WTC11 (cell line): ENCODE results near the gene WNT1. TPM values are rescaled to one million over a fixed set of nuclear protein-coding genes. Genes with fewer than 3 reads are reported as not detected.

ENCODE experiments used
- ATAC-seq: fragments of 200-7000 bp; cut with Tn5 transposase; 2 replicates; pipeline ENCODE4 v1.10.0; 2021; ENCODE audit warnings: mild to moderate bottlenecking, moderate library complexity
- CTCF ChIA-PET: fragments of 300-600 bp; sonication (Branson Sonifier 250); formaldehyde crosslinking; loops from one replicate; lab custom pipeline; 2021; ENCODE audit warnings: antibody characterized with exemption; lab: Charles Lee
- POLR2A ChIA-PET: fragments of 350-600 bp; sonication (Branson Sonifier 250); formaldehyde crosslinking; loops from one replicate; lab custom pipeline; 2021; ENCODE audit warnings: antibody characterized with exemption; lab: Charles Lee
- DNase-seq: peaks from one replicate; pipeline ENCODE4 v3.0.0; 2021; ENCODE audit warnings: low spot score
- H3K27ac Mint-ChIP-seq: 2 replicates; pipeline ENCODE4 v1.8.0; 2021; ENCODE audit warnings: mixed read lengths
- H3K27me3 Mint-ChIP-seq: 2 replicates; pipeline ENCODE4 v1.8.0; 2021; ENCODE audit warnings: low read depth, mild to moderate bottlenecking, moderate library complexity, mixed read lengths
- H3K36me3 Mint-ChIP-seq: 2 replicates; pipeline ENCODE4 v1.8.0; 2021; ENCODE audit warnings: mixed read lengths
- H3K4me1 Mint-ChIP-seq: 2 replicates; pipeline ENCODE4 v1.8.0; 2022; ENCODE audit warnings: mixed read lengths
- H3K4me3 Mint-ChIP-seq: 2 replicates; pipeline ENCODE4 v1.8.0; 2021; ENCODE audit warnings: mild to moderate bottlenecking, moderate library complexity, mixed read lengths
- H3K9me3 Mint-ChIP-seq: 2 replicates; pipeline ENCODE4 v1.8.0; 2021; ENCODE audit warnings: mixed read lengths
- ETV6 ChIP-seq: sonication (generic); formaldehyde crosslinking; IDR thresholded peaks from 2 replicates; pipeline ENCODE4 v1.8.1; 2022; ENCODE audit warnings: mild to moderate bottlenecking, missing genetic modification reagents
- FOXP1 ChIP-seq: sonication (generic); formaldehyde crosslinking; IDR thresholded peaks from 2 replicates; pipeline ENCODE4 v1.8.0; 2022; ENCODE audit warnings: missing genetic modification reagents, mild to moderate bottlenecking, moderate library complexity, borderline replicate concordance
- GRHL2 ChIP-seq: fragments of 250-450 bp; sonication (Bioruptor Pico); IDR thresholded peaks from 2 replicates; pipeline ENCODE4 v1.8.0; 2022; ENCODE audit warnings: mild to moderate bottlenecking, moderate library complexity; ENCODE audit not compliant: insufficient replicate concordance, severe bottlenecking
- JUN ChIP-seq: sonication (generic); formaldehyde crosslinking; IDR thresholded peaks from 2 replicates; pipeline ENCODE4 v1.8.0; 2023; ENCODE audit warnings: mild to moderate bottlenecking, missing genetic modification reagents
- MYBL2 ChIP-seq: sonication (generic); formaldehyde crosslinking; IDR thresholded peaks from 2 replicates; pipeline ENCODE4 v1.8.1; 2023; ENCODE audit warnings: mild to moderate bottlenecking, moderate library complexity, missing genetic modification reagents
- NFE2L1 ChIP-seq: sonication (generic); formaldehyde crosslinking; IDR thresholded peaks from 2 replicates; pipeline ENCODE4 v1.8.1; 2023; ENCODE audit warnings: missing genetic modification reagents
- NR1H2 ChIP-seq: sonication (generic); formaldehyde crosslinking; IDR thresholded peaks from 2 replicates; pipeline ENCODE4 v1.9.0; 2021; ENCODE audit warnings: mild to moderate bottlenecking, moderate library complexity, missing genetic modification reagents
- NR2C2 ChIP-seq: sonication (generic); formaldehyde crosslinking; IDR thresholded peaks from 2 replicates; pipeline ENCODE4 v1.8.0; 2022; ENCODE audit warnings: mild to moderate bottlenecking, missing genetic modification reagents
- RELA ChIP-seq: sonication (generic); formaldehyde crosslinking; IDR thresholded peaks from 2 replicates; pipeline ENCODE4 v1.8.1; 2022; ENCODE audit warnings: missing genetic modification reagents, mild to moderate bottlenecking, borderline replicate concordance
- RORB ChIP-seq: fragments of 250-450 bp; sonication (Bioruptor Pico); IDR thresholded peaks from 2 replicates; pipeline ENCODE4 v1.9.0; 2021; ENCODE audit warnings: mild to moderate bottlenecking
- SMAD3 ChIP-seq: sonication (generic); formaldehyde crosslinking; IDR thresholded peaks from 2 replicates; pipeline ENCODE4 v1.8.0; 2022; ENCODE audit warnings: missing genetic modification reagents, mild to moderate bottlenecking, borderline replicate concordance
- TEAD1 ChIP-seq: sonication (generic); formaldehyde crosslinking; IDR thresholded peaks from 2 replicates; pipeline ENCODE4 v1.8.0; 2022; ENCODE audit warnings: mild to moderate bottlenecking, missing genetic modification reagents
- TEAD4 ChIP-seq: sonication (generic); formaldehyde crosslinking; IDR thresholded peaks from 2 replicates; pipeline ENCODE4 v1.8.0; 2022; ENCODE audit warnings: mild to moderate bottlenecking, missing genetic modification reagents
- ZNF121 ChIP-seq: sonication (generic); formaldehyde crosslinking; IDR thresholded peaks from 2 replicates; pipeline ENCODE4 v1.8.0; 2023; ENCODE audit warnings: missing genetic modification reagents
- ZNF416 ChIP-seq: fragments of 250-450 bp; sonication (Bioruptor Pico); IDR thresholded peaks from 2 replicates; pipeline ENCODE4 v1.9.0; 2021; ENCODE audit warnings: mild to moderate bottlenecking, inconsistent platforms
- ZNF423 ChIP-seq: fragments of 250-450 bp; sonication (Bioruptor Pico); IDR thresholded peaks from 2 replicates; pipeline ENCODE4 v2.1.2; 2022; ENCODE audit warnings: mild to moderate bottlenecking, moderate library complexity
- total RNA-seq: library from RNA; stranded (reverse); gene quantifications from 3 replicates; pipeline ENCODE4 v1.2.3, GENCODE V29; 2021
- TF ChIP-seq, protein P1 (sequence below): fragments of 250-450 bp; sonication (Bioruptor Pico); IDR thresholded peaks from 2 replicates; pipeline ENCODE4 v2.1.2; 2022; ENCODE audit warnings: mild to moderate bottlenecking, moderate library complexity
- TF ChIP-seq, protein P2 (sequence below): sonication (generic); formaldehyde crosslinking; IDR thresholded peaks from 2 replicates; pipeline ENCODE4 v1.8.1; 2022; ENCODE audit warnings: low read depth, missing genetic modification reagents, borderline replicate concordance
- TF ChIP-seq, protein P3 (sequence below): sonication (generic); formaldehyde crosslinking; IDR thresholded peaks from 2 replicates; pipeline ENCODE4 v1.8.0; 2022; ENCODE audit warnings: mild to moderate bottlenecking, missing genetic modification reagents
- TF ChIP-seq, protein P4 (sequence below): sonication (generic); formaldehyde crosslinking; conservative IDR thresholded peaks from 2 replicates; pipeline ENCODE4 v1.8.1; 2022; ENCODE audit warnings: mild to moderate bottlenecking, missing genetic modification reagents
- TF ChIP-seq, protein P5 (sequence below): sonication (generic); formaldehyde crosslinking; IDR thresholded peaks from 2 replicates; pipeline ENCODE4 v1.8.1; 2023; ENCODE audit warnings: mild to moderate bottlenecking, missing genetic modification reagents, moderate library complexity

Gene WNT1
- total RNA-seq, 1 experiment from 2014 or later, result not detected

DNA sequence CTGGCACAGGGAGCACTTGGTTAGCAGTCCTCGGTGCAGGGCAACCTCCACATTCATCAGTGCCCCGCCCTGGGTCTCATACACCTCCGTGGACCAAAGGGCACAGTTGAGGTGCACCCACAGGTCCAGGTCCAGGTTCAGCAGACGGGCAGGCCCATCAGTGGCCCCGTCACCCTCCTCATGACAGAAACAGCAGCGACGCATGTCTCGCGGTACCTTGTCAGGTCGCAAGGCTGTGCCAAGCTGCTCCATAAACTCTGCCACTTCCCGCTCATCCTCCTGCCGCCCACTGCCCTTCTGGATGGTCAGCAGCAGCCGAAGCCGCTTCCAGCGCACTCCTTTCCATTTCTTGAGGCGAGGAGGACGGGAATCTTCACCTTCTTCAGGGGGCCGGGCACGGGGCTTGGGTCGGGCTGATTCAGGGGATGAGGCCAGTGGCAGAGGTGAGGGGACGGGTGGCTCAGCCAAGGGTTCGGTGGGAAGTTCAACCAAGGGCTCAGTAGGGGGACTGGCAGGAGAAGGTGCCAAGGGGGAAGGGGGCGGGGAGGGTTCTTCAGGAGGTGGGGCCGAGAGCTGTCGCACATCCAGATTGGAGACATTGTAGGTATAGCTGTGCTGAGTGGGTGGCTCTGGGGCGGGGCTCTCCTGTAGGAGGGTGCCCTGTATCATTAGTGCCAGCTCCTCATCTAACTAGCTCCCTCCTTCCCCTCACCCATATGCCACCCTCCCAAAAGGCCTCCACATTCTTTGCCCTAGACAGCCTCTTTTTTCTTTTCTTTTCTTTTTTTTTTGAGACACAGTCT lies 48.8 kb downstream of the WNT1 start:
- Mint-ChIP-seq H3K4me1 (no peaks in the 10 kb centered on the region), H3K4me3 (no peak overlapping the region), H3K36me3 (peaks cover 58% of the 10 kb centered on the region), H3K9me3 (no peaks in the 10 kb centered on the region), H3K27ac (no peak overlapping the region), H3K27me3 (no peaks in the 10 kb centered on the region)
- no peak; the same call in 1 of the 2 replicates for ATAC-seq
- TF ChIP-seq NR2C2 (CRISPR knock-in tag) (no peak), NFE2L1 (CRISPR knock-in tag) (no peak), ZNF121 (CRISPR knock-in tag) (no peak), SMAD3 (CRISPR knock-in tag) (no peak), GRHL2 (CRISPR knock-in tag) (no peak), RELA (no peak), TEAD4 (CRISPR knock-in tag) (no peak), FOXP1 (CRISPR knock-in tag) (no peak), ZNF416 (CRISPR knock-in tag) (no peak), RORB (CRISPR knock-in tag) (no peak), MYBL2 (no peak), JUN (CRISPR knock-in tag) (no peak), ZNF423 (no peak)
- TF ChIP-seq, protein P1, sequence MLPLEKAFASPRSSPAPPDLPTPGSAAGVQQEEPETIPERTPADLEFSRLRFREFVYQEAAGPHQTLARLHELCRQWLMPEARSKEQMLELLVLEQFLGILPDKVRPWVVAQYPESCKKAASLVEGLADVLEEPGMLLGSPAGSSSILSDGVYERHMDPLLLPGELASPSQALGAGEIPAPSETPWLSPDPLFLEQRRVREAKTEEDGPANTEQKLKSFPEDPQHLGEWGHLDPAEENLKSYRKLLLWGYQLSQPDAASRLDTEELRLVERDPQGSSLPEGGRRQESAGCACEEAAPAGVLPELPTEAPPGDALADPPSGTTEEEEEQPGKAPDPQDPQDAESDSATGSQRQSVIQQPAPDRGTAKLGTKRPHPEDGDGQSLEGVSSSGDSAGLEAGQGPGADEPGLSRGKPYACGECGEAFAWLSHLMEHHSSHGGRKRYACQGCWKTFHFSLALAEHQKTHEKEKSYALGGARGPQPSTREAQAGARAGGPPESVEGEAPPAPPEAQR, result no peak
- TF ChIP-seq, protein P2, sequence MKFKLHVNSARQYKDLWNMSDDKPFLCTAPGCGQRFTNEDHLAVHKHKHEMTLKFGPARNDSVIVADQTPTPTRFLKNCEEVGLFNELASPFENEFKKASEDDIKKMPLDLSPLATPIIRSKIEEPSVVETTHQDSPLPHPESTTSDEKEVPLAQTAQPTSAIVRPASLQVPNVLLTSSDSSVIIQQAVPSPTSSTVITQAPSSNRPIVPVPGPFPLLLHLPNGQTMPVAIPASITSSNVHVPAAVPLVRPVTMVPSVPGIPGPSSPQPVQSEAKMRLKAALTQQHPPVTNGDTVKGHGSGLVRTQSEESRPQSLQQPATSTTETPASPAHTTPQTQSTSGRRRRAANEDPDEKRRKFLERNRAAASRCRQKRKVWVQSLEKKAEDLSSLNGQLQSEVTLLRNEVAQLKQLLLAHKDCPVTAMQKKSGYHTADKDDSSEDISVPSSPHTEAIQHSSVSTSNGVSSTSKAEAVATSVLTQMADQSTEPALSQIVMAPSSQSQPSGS, result no peak
- TF ChIP-seq, protein P3, sequence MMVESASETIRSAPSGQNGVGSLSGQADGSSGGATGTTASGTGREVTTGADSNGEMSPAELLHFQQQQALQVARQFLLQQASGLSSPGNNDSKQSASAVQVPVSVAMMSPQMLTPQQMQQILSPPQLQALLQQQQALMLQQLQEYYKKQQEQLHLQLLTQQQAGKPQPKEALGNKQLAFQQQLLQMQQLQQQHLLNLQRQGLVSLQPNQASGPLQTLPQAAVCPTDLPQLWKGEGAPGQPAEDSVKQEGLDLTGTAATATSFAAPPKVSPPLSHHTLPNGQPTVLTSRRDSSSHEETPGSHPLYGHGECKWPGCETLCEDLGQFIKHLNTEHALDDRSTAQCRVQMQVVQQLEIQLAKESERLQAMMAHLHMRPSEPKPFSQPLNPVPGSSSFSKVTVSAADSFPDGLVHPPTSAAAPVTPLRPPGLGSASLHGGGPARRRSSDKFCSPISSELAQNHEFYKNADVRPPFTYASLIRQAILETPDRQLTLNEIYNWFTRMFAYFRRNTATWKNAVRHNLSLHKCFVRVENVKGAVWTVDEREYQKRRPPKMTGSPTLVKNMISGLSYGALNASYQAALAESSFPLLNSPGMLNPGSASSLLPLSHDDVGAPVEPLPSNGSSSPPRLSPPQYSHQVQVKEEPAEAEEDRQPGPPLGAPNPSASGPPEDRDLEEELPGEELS (CRISPR knock-in tag), result no peak
- TF ChIP-seq, protein P4, sequence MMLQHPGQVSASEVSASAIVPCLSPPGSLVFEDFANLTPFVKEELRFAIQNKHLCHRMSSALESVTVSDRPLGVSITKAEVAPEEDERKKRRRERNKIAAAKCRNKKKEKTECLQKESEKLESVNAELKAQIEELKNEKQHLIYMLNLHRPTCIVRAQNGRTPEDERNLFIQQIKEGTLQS (CRISPR knock-in tag), result no peak
- TF ChIP-seq, protein P5, sequence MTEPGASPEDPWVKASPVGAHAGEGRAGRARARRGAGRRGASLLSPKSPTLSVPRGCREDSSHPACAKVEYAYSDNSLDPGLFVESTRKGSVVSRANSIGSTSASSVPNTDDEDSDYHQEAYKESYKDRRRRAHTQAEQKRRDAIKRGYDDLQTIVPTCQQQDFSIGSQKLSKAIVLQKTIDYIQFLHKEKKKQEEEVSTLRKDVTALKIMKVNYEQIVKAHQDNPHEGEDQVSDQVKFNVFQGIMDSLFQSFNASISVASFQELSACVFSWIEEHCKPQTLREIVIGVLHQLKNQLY (CRISPR knock-in tag), result no peak
- ChIA-PET POLR2A (no interaction called here), CTCF (interaction anchor here (0.9 to 1.4 kb wide), 3 partner anchors 9 to 62 kb away, joined by 4 read pairs; partner anchors contain the start of gene PRKAG1)
- no peak for DNase-seq

DNA sequence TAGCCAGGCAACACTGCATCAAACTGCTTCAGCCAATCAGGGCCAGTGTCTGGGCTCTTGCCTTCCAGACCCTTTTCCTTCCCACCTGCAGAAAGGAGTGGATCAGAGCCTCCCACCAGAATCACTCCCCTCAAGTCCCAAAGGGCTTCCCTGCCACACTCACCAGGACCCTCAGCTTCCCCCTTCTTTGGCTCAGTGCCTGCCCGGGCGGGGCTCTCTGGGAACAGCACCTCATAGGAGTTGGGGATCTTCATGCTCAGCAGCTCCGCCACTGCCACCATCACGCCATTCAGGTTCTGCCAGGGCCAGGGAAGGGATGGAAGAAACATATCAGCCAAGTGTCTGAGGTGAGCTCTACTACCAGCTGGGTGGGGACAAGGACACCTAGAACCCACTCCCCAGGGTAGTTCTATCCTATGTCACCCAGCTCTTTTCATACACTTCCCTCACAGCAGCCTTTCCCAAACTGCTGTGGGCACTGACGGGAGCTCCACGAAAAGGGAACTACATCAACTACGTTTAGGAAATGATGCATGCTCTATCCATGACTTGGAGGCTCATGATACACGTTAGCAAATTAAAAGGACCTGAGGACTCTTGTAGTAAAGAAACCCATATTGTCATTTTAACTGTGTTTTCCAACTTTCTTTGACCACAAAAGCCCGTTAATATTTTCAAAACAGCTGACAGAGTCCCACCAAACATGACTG lies 49.9 kb downstream of the WNT1 start:
- peaks cover 51% of the 10 kb centered on the region for H3K36me3 Mint-ChIP-seq
- ChIA-PET CTCF (interaction anchor here (0.8 to 1.4 kb wide), 4 partner anchors 8 to 61 kb away, joined by 3 to 4 read pairs (median 4); partner anchors contain the start of gene PRKAG1), POLR2A (no interaction called here)
- H3K27me3 Mint-ChIP-seq, result no peaks in the 10 kb centered on the region
- H3K27ac Mint-ChIP-seq, result no peak overlapping the region
- DNase-seq, result no peak
- no peak overlapping the region for H3K4me3 Mint-ChIP-seq
- TF ChIP-seq GRHL2 (CRISPR knock-in tag) (no peak), ETV6 (no peak), RELA (no peak), NR1H2 (CRISPR knock-in tag) (no peak), TEAD1 (no peak), SMAD3 (CRISPR knock-in tag) (no peak)
- TF ChIP-seq, protein P3 (CRISPR knock-in tag), result no peak
- H3K9me3 Mint-ChIP-seq, result no peaks in the 10 kb centered on the region
- ATAC-seq, result no peak
- no peaks in the 10 kb centered on the region for H3K4me1 Mint-ChIP-seq
